Coronary artery (tissue), 2 donors: ENCODE results near the gene COL4A6.

Experiments used
- DNase-seq: peaks from one replicate; pipeline ENCODE4 v3.0.0-alpha.2; 2017; ENCODE audit warnings: low spot score
- H3K27ac ChIP-seq, 2 donors: fragments of 200-600 bp; sonication (generic); one replicate each; pipeline ENCODE4 v1.5.1; 2016 to 2019
- H3K4me3 ChIP-seq: fragments of 200-600 bp; sonication (generic); 2 replicates; pipeline ENCODE4 v1.5.1; 2016; ENCODE audit warnings: mild to moderate bottlenecking, moderate library complexity
- TF ChIP-seq, protein P1 (sequence below): fragments of 200-600 bp; sonication (generic); IDR thresholded peaks from one replicate; pipeline ENCODE4 v1.5.1; 2019; ENCODE audit warnings: antibody characterized with exemption

COL4A6 gene

DNA sequence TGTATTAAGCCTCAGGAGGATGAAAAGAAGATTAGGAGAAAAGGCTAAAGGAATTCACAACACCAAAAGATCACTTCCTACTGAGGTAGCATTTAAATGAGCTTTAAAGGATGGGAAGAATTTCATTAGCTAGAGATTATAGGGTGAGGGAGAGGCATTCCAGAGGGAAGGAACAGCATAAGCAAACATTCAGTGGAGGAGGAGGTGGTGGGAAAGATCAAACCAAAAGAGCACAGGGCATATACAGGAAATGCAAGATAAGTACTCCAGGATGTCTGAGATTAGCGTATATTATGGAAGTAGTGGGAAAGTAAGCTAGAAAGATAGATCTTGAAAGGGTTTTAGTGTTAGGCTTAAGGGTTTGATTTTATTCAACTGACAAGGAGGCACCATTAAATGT, 84.8 kb downstream of the COL4A6 start:
- DNase-seq = no peak
- no peak overlapping the region for H3K27ac ChIP-seq
- TF ChIP-seq, protein P1, sequence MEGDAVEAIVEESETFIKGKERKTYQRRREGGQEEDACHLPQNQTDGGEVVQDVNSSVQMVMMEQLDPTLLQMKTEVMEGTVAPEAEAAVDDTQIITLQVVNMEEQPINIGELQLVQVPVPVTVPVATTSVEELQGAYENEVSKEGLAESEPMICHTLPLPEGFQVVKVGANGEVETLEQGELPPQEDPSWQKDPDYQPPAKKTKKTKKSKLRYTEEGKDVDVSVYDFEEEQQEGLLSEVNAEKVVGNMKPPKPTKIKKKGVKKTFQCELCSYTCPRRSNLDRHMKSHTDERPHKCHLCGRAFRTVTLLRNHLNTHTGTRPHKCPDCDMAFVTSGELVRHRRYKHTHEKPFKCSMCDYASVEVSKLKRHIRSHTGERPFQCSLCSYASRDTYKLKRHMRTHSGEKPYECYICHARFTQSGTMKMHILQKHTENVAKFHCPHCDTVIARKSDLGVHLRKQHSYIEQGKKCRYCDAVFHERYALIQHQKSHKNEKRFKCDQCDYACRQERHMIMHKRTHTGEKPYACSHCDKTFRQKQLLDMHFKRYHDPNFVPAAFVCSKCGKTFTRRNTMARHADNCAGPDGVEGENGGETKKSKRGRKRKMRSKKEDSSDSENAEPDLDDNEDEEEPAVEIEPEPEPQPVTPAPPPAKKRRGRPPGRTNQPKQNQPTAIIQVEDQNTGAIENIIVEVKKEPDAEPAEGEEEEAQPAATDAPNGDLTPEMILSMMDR = no peak
- no peak overlapping the region for H3K4me3 ChIP-seq

DNA sequence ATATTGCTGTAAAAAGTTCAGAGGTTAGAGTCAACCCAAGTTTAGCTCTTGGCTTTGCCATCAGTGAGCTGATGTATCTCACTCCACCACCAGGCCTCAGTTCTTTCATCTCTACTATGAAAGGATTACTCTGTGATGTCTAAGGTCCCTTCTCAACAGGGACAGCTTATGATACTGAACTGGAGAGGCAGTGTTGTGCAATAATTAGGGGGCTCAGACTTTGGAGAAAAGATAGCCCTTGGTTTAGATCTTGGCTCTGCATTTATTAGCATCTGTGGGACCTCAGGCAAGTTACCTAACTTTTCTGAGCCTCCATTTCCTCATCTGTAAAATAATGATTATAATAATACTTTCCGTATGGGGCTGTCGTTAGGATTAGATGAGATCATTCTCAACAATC, 89.0 kb downstream of the COL4A6 start:
- Histone ChIP-seq H3K4me3 (no peak overlapping the region), H3K27ac (no peak overlapping the region)
- TF ChIP-seq, protein P1 = no peak
- no peak for DNase-seq

DNA sequence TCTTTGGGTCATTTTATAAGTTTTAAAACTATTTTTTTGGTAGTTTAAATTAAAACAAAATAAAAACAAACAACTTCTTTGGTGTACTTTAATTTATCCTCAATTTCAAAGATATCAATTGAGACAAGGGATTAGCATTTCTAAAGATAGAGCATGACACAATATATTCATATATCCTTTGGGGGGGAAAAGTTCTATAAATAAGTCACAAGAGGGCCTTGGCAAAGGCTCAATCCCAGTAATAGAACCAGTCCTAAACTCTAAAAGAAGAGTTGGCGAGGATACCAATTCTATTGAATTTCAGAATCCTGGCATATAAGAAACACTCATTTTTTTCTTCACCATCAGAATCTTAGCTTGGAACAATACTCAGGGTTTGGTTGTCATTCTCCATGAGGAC, 89.7 kb downstream of the COL4A6 start:
- H3K4me3 ChIP-seq = no peak overlapping the region
- no peak overlapping the region for H3K27ac ChIP-seq
- TF ChIP-seq, protein P1 = no peak
- DNase-seq = no peak

DNA sequence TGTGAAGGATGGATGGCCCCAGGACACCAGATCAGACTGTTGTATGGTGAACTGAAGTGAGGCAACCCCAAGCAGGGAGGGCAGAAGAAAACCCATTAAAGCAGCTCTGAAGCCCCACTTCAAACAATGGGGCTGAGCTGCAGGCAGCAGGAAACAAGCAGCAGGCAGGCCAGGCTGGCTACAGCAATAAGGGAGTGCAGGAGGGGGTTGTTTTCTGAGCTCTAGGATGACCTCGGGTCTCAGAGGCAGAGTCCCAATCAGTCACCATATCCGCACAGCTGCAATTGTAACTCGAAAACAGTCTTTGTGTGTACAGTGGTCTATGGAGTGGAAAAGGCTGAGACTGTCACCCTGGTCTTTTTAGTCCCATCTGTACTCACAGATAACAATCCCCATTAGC, 90.4 kb downstream of the COL4A6 start:
- Histone ChIP-seq H3K27ac (no peak overlapping the region), H3K4me3 (no peak overlapping the region)
- TF ChIP-seq, protein P1 = no peak
- DNase-seq = no peak

DNA sequence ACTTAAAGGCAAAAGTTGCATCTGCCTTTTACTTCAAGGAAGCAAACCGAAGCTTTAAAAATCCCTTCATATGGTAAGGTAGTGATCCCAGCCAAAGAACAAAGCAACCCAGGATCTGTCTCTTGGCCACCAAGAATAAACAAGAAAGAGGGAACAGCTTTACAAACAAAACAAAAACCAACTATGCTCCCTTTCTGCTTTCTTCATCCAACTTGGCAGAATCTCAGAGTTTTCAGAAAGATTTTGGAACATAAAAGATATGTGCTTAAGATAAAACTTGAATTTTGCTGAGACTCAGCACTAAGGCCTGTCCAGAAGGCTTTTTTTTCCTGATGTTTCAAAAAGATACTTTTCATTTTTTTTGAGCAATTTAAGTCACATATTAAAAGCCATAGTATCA, 94.0 kb downstream of the COL4A6 start:
- no peak overlapping the region for H3K4me3 ChIP-seq
- no peak overlapping the region for H3K27ac ChIP-seq
- DNase-seq = no peak
- TF ChIP-seq, protein P1 = no peak

DNA sequence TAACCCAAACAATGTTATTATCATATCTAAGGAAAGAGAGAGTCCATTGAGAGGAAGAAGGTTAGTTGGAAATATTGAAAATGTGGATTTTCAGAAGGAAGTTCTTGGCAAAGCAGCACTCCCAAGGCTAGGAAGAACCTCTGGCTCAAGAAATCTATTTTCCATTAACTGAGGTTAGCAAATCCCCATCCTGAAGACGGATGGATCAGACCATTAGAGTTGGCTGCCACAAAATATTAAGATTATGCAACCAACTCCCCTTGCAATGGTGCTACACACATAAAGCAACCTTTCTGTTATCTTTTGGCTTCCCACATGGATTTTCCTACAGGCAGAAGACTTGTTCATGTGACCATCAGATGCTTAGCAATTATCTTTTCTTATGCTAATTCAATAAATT, 96.3 kb downstream of the COL4A6 start:
- DNase-seq = no peak
- Histone ChIP-seq H3K4me3 (no peak overlapping the region), H3K27ac (no peak overlapping the region)
- TF ChIP-seq, protein P1 = no peak

DNA sequence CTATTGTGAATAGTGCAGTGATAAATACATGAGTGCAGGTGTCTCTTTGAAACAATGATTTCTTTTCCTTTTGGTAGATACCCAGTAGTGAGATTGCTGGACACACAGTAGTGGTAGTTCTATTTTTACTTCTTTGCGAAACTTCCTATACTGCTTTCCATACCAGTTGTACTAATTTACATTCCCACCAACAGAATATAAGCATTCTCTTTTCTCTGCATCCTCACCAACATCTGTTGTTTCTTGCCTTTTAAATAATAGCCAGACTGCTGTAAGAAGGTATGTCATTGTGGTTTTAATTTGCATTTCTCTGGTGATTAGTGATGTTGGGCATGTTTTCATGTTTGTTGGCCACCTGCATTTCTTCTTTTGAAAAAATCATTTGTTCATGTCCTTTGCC, 105.9 kb downstream of the COL4A6 start:
- Histone ChIP-seq H3K27ac (no peak overlapping the region), H3K4me3 (no peak overlapping the region)
- TF ChIP-seq, protein P1 = no peak
- no peak for DNase-seq
